CD8-positive, alpha-beta memory T cell (primary cell): ENCODE measurements around the gene CYP2R1. TPM values are rescaled to one million over a fixed set of nuclear protein-coding genes. Genes with fewer than 3 reads are reported as not detected.
A peak's percentile ranks its signal among the peaks of the same experiment; 100 is the strongest.

ENCODE experiments used
- CTCF ChIA-PET: fragments of 350-600 bp; sonication (Branson Sonifier 250); formaldehyde crosslinking; loops from one replicate; lab custom pipeline; 2021; ENCODE audit warnings: antibody characterized with exemption; lab: Charles Lee
- POLR2A ChIA-PET: fragments of 350-600 bp; sonication (Branson Sonifier 250); formaldehyde crosslinking; loops from one replicate; lab custom pipeline; 2021; ENCODE audit warnings: antibody characterized with exemption; lab: Charles Lee
- DNase-seq, 5 donors: peaks; one replicate each; pipeline versions ENCODE4 v3.0.0 to v3.0.0-alpha.2; 2020 to 2022; ENCODE audit warnings: mixed read lengths in 1 of 5
- H3K27ac ChIP-seq: one replicate; pipeline ENCODE4 v1.7.0; 2013; ENCODE audit warnings: low read depth, mild to moderate bottlenecking, low read length, moderate library complexity
- H3K27me3 ChIP-seq: 2 replicates; pipeline ENCODE4 v1.7.0; 2013; ENCODE audit warnings: low read length, mild to moderate bottlenecking; ENCODE audit not compliant: insufficient read depth, poor library complexity, severe bottlenecking
- H3K36me3 ChIP-seq: 2 replicates; pipeline ENCODE4 v1.7.0; 2013; ENCODE audit warnings: mild to moderate bottlenecking, low read length, moderate library complexity; ENCODE audit not compliant: insufficient read depth
- H3K4me1 ChIP-seq: 2 replicates; pipeline ENCODE4 v1.7.0; 2013; ENCODE audit warnings: mild to moderate bottlenecking, low read length, moderate library complexity; ENCODE audit not compliant: insufficient read depth
- H3K4me3 ChIP-seq: 2 replicates; pipeline ENCODE4 v1.7.0; 2013; ENCODE audit warnings: mild to moderate bottlenecking, low read length
- H3K9me3 ChIP-seq: 2 replicates; pipeline ENCODE4 v1.7.0; 2013; ENCODE audit warnings: mild to moderate bottlenecking, low read length
- H3K27ac Mint-ChIP-seq, 8 donors: one replicate each; pipeline ENCODE4 v1.8.0; 2020 to 2021; ENCODE audit warnings: mixed read lengths in 8 of 8, mild to moderate bottlenecking in 6 of 8, inconsistent platforms in 3 of 8, moderate library complexity in 3 of 8
- H3K27me3 Mint-ChIP-seq, 2 donors: one replicate each; pipeline ENCODE4 v1.8.0; 2020 to 2021; ENCODE audit warnings: mixed read lengths in 2 of 2, mild to moderate bottlenecking in 1 of 2, moderate library complexity in 1 of 2
- H3K36me3 Mint-ChIP-seq, 3 donors: one replicate each; pipeline ENCODE4 v1.8.0; 2020 to 2021; ENCODE audit warnings: mixed read lengths in 3 of 3, inconsistent platforms in 1 of 3, mild to moderate bottlenecking in 1 of 3
- H3K4me1 Mint-ChIP-seq, 3 donors: one replicate each; pipeline ENCODE4 v1.8.0; 2020 to 2021; ENCODE audit warnings: mixed read lengths in 3 of 3, inconsistent platforms in 1 of 3, mild to moderate bottlenecking in 1 of 3
- H3K4me3 Mint-ChIP-seq, 7 donors: one replicate each; pipeline ENCODE4 v1.8.0; 2020 to 2021; ENCODE audit warnings: mixed read lengths in 7 of 7, mild to moderate bottlenecking in 6 of 7, moderate library complexity in 4 of 7, inconsistent platforms in 2 of 7
- H3K9me3 Mint-ChIP-seq, 5 donors: one replicate each; pipeline ENCODE4 v1.8.0; 2020 to 2022; ENCODE audit warnings: mixed read lengths in 5 of 5, mild to moderate bottlenecking in 3 of 5, moderate library complexity in 2 of 5, inconsistent platforms in 1 of 5
- polyA plus RNA-seq: library from polyadenylated mRNA; unstranded; fragments of 300-500 nt; fragmentation: Illumina TruSeq; gene quantifications from one replicate; pipeline ENCODE4 v1.2.3, GENCODE V29; 2021
- total RNA-seq, 2 experiments: library from RNA; stranded (reverse); gene quantifications; one replicate each; pipeline ENCODE4 v1.2.3, GENCODE V29; 2021

Gene CYP2R1
- total and polyA plus RNA-seq, 3 experiments from 2014 or later: 5.6 to 16.5 (median 5.9) TPM

- H3K27me3 ChIP-seq: no peaks in the 10 kb centered on the region
- DNase-seq: peak; percentile 69 to 88 (median 78)
- POLR2A ChIA-PET: interaction anchor here (0.6 to 1.2 kb wide), 2 partner anchors 13 to 14 kb away, joined by 5 to 6 read pairs; partner anchors contain the start of gene CYP2R1
- H3K4me3 Mint-ChIP-seq: peak overlapping the region; percentile 92 to 98 (median 96)
- no peaks in the 10 kb centered on the region for H3K9me3 ChIP-seq
- no peaks in the 10 kb centered on the region for H3K27me3 Mint-ChIP-seq
- peaks cover 0 to 4% (median 0%) of the 10 kb centered on the region in 3 donors for H3K36me3 Mint-ChIP-seq
- CTCF ChIA-PET: interaction anchor here (0.7 to 5.5 kb wide), 20 partner anchors 13 to 386 kb away, joined by 3 to 90 read pairs (median 4); partner anchors contain the start of genes CALCB, CYP2R1, PDE3B and PSMA1
- H3K27ac Mint-ChIP-seq: peak overlapping the region; percentile 83 to 98 (median 94)
- H3K4me1 Mint-ChIP-seq: peaks cover 29 to 51% (median 42%) of the 10 kb centered on the region in 3 donors
- no peaks in the 10 kb centered on the region for H3K9me3 Mint-ChIP-seq
- H3K4me3 ChIP-seq: peak overlapping the region; percentile 90
- peaks cover 16% of the 10 kb centered on the region for H3K4me1 ChIP-seq
- peak overlapping the region; percentile 14 for H3K27ac ChIP-seq
- H3K36me3 ChIP-seq: no peaks in the 10 kb centered on the region
Measured at GRCh38 chr11:14905104-14906033, 13.3 kb upstream of the CYP2R1 start.

DNA sequence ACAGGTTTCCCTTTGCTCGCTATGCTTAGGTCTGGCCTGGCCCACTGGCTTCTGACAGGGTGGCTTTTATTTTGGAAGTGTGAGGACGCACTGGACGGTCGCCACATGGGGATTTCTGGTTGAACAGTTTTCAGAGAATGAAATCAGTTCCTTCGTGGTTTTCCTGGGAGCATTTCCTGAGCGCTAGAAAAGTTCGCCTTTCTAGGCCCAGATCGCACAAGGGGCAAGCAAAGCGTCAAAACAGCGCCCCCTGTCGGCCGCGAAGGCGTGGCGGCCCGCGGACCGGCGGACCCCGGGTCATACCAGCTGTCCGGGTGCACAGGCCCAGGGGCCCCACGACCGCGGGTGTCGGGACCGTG, 12.7 kb upstream of the CYP2R1 start:
- peak overlapping the region; percentile 92 to 98 (median 96) for H3K4me3 Mint-ChIP-seq
- Histone ChIP-seq H3K27me3 (no peaks in the 10 kb centered on the region), H3K27ac (peak overlapping the region; percentile 14), H3K36me3 (no peaks in the 10 kb centered on the region), H3K4me3 (peak overlapping the region; percentile 90), H3K4me1 (peaks cover 16% of the 10 kb centered on the region), H3K9me3 (no peaks in the 10 kb centered on the region)
- no peaks in the 10 kb centered on the region for H3K27me3 Mint-ChIP-seq
- CTCF ChIA-PET: interaction anchor here (0.7 to 5.5 kb wide), 14 partner anchors 10 to 386 kb away, joined by 3 to 90 read pairs (median 4); partner anchors contain the start of genes CALCB, CYP2R1 and PDE3B
- peaks cover 0 to 4% (median 0%) of the 10 kb centered on the region in 3 donors for H3K36me3 Mint-ChIP-seq
- POLR2A ChIA-PET: interaction anchor here (1.2 kb wide), 1 partner anchor 13 kb away, joined by 6 read pairs; the partner anchor contains the start of gene CYP2R1
- peak overlapping the region in 7 of 8 donors; percentile 80 to 94 (median 90) for H3K27ac Mint-ChIP-seq
- DNase-seq: peak; percentile 69 to 85 (median 76)
- H3K4me1 Mint-ChIP-seq: peaks cover 29 to 51% (median 42%) of the 10 kb centered on the region in 3 donors
- no peaks in the 10 kb centered on the region for H3K9me3 Mint-ChIP-seq

- Mint-ChIP-seq H3K4me3 (no peak overlapping the region), H3K36me3 (peaks cover 0 to 4% (median 0%) of the 10 kb centered on the region in 3 donors), H3K27me3 (no peaks in the 10 kb centered on the region), H3K4me1 (peaks cover 22 to 41% (median 32%) of the 10 kb centered on the region in 3 donors), H3K9me3 (no peaks in the 10 kb centered on the region), H3K27ac (no peak overlapping the region)
- no peaks in the 10 kb centered on the region for H3K9me3 ChIP-seq
- no peaks in the 10 kb centered on the region for H3K36me3 ChIP-seq
- CTCF ChIA-PET: interaction anchor here (1.3 to 1.5 kb wide), 2 partner anchors 11 to 172 kb away, joined by 4 to 7 read pairs; partner anchors contain the start of gene CYP2R1
- peaks cover 14% of the 10 kb centered on the region for H3K4me1 ChIP-seq
- no peaks in the 10 kb centered on the region for H3K27me3 ChIP-seq
- no peak overlapping the region for H3K4me3 ChIP-seq
- POLR2A ChIA-PET: interaction anchor here (1.3 kb wide), 1 partner anchor 11 kb away, joined by 4 read pairs; the partner anchor contains the start of gene CYP2R1
- H3K27ac ChIP-seq: no peak overlapping the region
- no peak for DNase-seq
Measured at GRCh38 chr11:14902650-14903350, 10.8 kb upstream of the CYP2R1 start.

GRCh38 chr11:14898906-14899305, 6.9 kb upstream of the CYP2R1 start:
- POLR2A ChIA-PET: no interaction called here
- no peak for DNase-seq
- Mint-ChIP-seq H3K36me3 (no peaks in the 10 kb centered on the region), H3K4me3 (no peak overlapping the region), H3K9me3 (no peaks in the 10 kb centered on the region), H3K27me3 (no peaks in the 10 kb centered on the region), H3K4me1 (peaks cover 0 to 5% (median under 1%) of the 10 kb centered on the region in 3 donors), H3K27ac (no peak overlapping the region)
- H3K36me3 ChIP-seq: no peaks in the 10 kb centered on the region
- H3K4me3 ChIP-seq: no peak overlapping the region
- no peaks in the 10 kb centered on the region for H3K27me3 ChIP-seq
- H3K4me1 ChIP-seq: peaks cover 7% of the 10 kb centered on the region
- no peak overlapping the region for H3K27ac ChIP-seq
- H3K9me3 ChIP-seq: no peaks in the 10 kb centered on the region
- CTCF ChIA-PET: interaction anchor here (1.5 kb wide), 1 partner anchor 8 kb away, joined by 7 read pairs; no protein-coding TSS in a partner anchor

DNA sequence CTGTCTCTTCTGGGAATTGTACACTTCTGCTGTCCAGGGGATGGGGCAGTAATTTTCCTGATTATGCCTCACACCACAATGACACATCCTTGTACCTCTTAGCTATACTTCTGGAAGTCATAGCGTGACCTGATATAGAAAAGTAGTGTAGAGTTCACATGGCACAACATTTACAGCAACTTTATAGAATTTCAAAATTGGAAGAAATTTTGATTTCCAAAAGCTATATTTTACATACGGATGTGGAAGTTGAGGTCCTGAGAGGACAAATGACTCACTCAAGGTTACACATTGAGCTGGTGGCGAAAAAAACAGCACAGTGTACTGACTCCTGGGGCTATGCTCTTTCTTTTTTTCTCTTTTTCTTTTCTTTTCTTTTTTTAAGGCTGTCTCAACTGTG, 6.3 kb upstream of the CYP2R1 start:
- Histone ChIP-seq H3K4me1 (peaks cover 7% of the 10 kb centered on the region), H3K4me3 (no peak overlapping the region), H3K27me3 (no peaks in the 10 kb centered on the region), H3K27ac (no peak overlapping the region), H3K9me3 (no peaks in the 10 kb centered on the region), H3K36me3 (no peaks in the 10 kb centered on the region)
- DNase-seq: no peak
- H3K36me3 Mint-ChIP-seq: no peaks in the 10 kb centered on the region
- CTCF ChIA-PET: interaction anchor here (1.5 kb wide), 1 partner anchor 9 kb away, joined by 7 read pairs; no protein-coding TSS in a partner anchor
- H3K27me3 Mint-ChIP-seq: no peaks in the 10 kb centered on the region
- H3K4me3 Mint-ChIP-seq: no peak overlapping the region
- no peaks in the 10 kb centered on the region for H3K4me1 Mint-ChIP-seq
- H3K27ac Mint-ChIP-seq: no peak overlapping the region
- H3K9me3 Mint-ChIP-seq: no peaks in the 10 kb centered on the region
- POLR2A ChIA-PET: no interaction called here

- Mint-ChIP-seq H3K27ac (peak overlapping the region in 1 of 8 donors; percentile 41), H3K4me1 (peaks cover 14 to 20% (median 19%) of the 10 kb centered on the region in 3 donors), H3K27me3 (peaks cover 0 to 2% of the 10 kb centered on the region in 2 donors), H3K9me3 (no peaks in the 10 kb centered on the region), H3K4me3 (no peak overlapping the region), H3K36me3 (peaks cover 0 to 6% (median 0%) of the 10 kb centered on the region in 3 donors)
- Histone ChIP-seq H3K36me3 (no peaks in the 10 kb centered on the region), H3K9me3 (no peaks in the 10 kb centered on the region), H3K4me3 (no peak overlapping the region), H3K27ac (peak overlapping the region; percentile 33), H3K4me1 (peaks cover 16% of the 10 kb centered on the region), H3K27me3 (no peaks in the 10 kb centered on the region)
- DNase-seq: no peak
- CTCF ChIA-PET: interaction anchor here (0.8 to 2.6 kb wide), 3 partner anchors 9 to 111 kb away, joined by 3 to 5 read pairs (median 5); no protein-coding TSS in a partner anchor
- POLR2A ChIA-PET: no interaction called here
Measured at GRCh38 chr11:14894657-14895598, 2.9 kb upstream of the CYP2R1 start.
